ENCODE results near the gene CPM.

- no peak for TF ChIP-seq CTCF (IDR thresholded peaks at IDR 0.05)
- TF ChIP-seq POLR2A (IDR thresholded peaks at IDR 0.05) = no peak
Observed at GRCh38 chr12:68842123-68842522, 90.8 kb downstream of the CPM start.

Measured in lower leg skin (tissue), 3 donors.